IPS DF 19.7 (cell line): ENCODE measurements around the gene SHLD1.
"Not testable (repeated sequence)": the region's sequence is repeated elsewhere in the genome, so short reads cannot be mapped to it uniquely, and the experiment has no call there.

ENCODE experiments used
- DNase-seq: peaks from one replicate; pipeline ENCODE4 v3.0.0-alpha.2; 2013; ENCODE audit warnings: low read depth, low spot score

SHLD1 gene

GRCh38 chr20:5780846-5781217 is 30.6 kb downstream of the SHLD1 start:
- no peak for DNase-seq

- DNase-seq, result not testable (repeated sequence)
Measured at GRCh38 chr20:5781367-5781766, 31.2 kb downstream of the SHLD1 start.

- no peak for DNase-seq
Measured at GRCh38 chr20:5781798-5782750, 31.9 kb downstream of the SHLD1 start.

- DNase-seq, result no peak
Measured at GRCh38 chr20:5784735-5785134, 34.5 kb downstream of the SHLD1 start.

GRCh38 chr20:5785146-5785545 is 34.9 kb downstream of the SHLD1 start:
- no peak for DNase-seq

DNA sequence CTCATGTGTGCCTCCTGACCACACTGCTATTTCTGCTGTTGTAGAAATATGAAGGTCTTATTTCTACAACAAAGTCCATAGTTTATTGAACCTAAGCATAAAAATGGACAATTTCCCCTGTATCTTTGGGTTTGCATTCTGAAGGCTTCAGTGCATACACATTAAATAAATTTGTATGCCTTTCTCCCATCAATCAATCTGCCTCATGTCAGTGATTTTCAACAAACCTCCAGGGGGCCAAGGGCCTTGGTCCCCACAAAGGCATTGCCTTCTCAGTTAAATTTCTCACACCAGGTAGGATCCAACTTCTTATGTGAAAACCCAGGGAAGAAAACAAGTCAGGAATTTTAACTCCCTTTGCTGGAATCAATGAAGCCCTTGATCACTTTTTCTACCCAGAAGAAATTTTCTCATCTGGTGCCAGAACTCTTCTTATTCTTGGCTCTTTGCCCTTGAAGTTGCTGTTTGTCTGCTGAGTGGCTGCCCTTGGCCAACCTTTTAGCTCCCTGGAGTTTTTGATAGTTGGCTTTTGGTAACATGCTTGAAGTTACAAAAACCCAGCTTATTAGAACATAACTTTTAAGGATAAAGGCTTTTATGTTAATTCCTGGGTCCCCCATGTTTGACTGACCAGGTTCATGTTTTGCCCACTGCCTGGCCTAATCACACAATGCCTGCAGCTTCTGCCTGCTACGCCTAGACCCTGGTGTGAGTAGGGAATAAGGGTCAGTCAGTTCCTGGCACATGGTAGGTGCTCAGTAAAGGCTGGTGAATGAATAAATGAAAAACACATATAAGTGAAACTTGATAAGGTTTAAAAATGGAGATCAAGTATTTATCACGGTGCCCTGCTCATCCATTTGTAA is 37.0 kb downstream of the SHLD1 start:
- DNase-seq, result no peak

GRCh38 chr20:5787796-5788165 is 37.6 kb downstream of the SHLD1 start:
- no peak for DNase-seq

DNA sequence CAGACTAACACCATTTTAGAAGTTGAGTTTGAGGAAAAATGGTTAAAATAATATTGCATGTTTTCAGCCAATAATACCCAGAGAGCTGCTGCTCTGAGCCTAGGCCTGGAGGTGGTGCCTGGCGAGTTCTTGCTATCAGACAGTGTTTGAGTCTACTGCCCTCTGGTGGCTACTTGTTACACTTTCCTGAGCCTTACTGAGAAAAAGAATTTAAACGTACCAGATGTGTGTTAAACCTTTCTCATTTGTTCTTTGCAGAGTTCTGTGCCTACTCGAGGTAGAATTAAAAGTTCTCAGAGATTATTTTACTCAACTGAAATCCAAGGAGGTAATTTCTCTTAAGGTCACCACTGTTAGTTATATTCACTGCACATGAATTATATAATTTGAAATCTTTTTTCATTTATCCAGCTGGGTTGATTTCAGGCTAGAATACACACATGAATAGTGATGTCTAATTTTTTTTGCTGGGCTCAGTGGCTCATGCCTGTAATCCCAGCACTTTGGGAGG is 38.2 kb downstream of the SHLD1 start:
- DNase-seq, result peak; percentile 40

DNA sequence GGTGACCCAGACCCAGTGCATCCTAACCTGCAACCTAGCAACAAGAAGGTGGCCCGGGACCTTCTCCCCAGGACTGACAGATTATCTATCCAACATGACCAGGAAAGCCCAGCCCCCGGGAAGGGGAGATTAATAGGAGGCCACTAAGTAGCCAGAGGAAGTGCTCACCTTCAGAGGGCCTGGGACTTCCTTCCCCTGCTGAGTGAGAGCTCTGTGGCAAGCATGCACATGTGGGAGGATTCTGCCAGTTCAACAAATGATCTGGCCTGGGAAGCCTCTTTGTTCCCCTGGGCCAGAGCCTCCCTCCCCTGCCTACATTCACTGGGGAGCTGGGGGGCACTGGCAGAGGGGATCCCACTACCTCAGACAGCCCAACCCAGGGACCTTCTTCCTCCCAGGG is 39.6 kb downstream of the SHLD1 start:
- DNase-seq, result no peak

DNA sequence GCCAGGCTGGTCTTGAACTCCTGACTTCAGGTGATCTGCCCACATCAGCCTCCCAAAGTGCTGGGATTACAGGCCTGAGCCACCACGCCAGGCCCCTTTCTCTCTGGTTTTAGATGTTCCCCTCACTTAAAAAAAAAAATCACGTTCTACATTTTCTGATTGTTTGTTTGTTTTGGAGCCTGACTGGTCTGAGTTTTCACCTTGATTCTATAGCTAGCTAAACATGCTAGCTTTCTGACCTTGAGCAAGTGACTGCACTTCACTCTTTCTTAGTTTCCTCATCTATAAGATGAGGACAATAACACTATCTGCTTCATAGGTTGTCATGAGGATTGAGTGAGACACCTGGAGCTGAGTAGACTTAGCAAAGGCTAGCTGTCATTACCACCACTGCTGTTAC is 43.7 kb downstream of the SHLD1 start:
- no peak for DNase-seq

DNA sequence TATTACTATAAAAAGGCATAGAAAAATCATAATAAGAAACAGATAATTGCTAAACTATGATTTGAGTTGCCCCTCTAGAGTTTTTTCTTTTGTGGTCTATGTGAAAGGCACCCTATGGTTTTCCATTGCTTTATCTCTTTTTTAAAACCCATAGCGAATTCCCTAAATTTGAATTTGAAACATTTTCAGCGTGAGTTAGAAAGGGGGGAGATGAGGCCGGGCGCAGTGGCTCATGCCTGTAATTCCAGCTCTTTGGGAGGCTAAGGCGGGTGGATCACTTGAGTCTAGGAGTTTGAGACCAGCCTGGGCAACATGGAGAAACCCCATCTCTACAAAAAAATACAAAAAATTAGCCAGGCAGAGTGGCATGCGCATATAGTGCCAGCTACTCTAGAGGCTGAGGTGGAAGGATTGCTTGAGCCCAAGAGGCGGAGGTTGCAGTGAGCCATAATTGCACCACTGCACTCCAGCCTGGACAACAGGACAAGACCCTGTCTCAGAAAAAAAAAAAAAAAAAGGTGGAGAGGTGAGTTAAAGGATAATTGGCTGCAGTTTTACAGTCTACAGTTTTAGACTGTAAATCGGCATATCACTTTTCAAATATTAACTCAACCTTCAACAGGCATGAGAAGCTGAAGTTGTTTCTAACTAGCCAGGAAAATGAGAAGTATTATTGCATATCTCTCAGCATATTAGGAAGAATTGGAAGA is 46.3 kb downstream of the SHLD1 start:
- DNase-seq, result no peak

GRCh38 chr20:5797165-5797564 is 47.0 kb downstream of the SHLD1 start:
- DNase-seq, result no peak

GRCh38 chr20:5797843-5798462 is 47.8 kb downstream of the SHLD1 start:
- DNase-seq, result no peak

DNA sequence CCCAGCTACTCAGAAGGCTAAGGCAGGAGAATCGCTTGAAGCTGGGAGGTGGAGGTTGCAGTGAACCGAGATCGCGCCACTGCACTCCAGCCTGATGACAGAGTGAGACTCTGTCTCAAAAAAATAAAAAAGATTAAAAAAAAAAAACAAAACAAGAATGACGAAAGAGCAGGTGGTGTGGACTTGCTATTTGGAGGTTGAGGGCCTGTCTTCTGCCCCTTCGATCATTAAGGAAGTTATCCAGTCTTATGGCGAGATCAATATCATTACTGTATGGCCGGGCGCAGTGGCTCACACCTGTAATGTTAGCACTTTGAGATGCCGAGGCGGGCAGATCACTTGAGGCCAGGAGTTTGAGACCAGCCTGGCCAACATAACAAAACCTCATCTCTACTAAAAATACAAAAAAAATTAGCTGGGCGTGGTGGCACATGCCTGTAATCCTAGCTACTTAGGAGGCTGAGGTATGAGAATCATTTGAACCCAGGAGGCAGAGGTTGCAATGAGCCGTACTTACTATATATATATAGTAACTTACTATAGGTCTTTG is 53.6 kb downstream of the SHLD1 start:
- DNase-seq, result not testable (repeated sequence)

GRCh38 chr20:5806457-5807263 is 56.5 kb downstream of the SHLD1 start:
- DNase-seq, result no peak

- DNase-seq, result no peak
Measured at GRCh38 chr20:5807431-5807830, 57.2 kb downstream of the SHLD1 start.

DNA sequence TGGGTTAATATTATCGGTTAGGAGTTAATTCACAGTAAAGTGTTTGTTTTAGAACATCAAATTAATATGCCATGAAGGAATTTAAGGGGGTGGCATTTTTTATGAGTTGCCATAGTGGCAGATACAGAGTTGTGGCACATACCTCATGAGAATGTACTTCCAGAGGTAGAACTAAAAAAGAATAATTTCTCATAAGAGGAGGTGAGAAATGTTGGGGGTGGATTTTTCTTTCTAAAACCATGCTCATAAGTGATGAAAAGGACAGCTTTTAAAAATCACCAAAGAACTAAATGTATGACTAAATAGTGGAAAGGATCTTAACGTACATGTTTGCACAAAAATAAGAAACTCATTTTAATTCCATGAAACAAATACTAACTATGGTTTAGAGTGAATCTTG is 58.7 kb downstream of the SHLD1 start:
- no peak for DNase-seq

DNA sequence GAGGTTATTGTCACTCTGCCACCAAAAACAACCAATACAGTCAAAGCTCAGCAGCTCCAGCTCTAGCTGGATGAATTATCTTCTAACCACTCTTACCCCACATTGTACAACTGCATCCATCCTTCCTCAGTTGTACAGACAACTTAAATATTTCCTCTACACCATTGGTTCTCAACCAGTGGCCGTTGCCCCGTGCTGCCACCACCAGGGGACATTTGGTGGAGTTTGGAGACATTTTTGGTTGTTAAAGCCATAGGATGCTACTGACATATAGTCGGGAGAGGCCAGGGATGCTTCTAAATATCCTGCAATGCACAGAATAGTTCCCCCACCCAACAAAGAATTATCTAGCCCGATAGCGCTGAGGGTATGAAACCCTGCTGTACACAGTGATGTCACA is 59.3 kb downstream of the SHLD1 start:
- no peak for DNase-seq

DNA sequence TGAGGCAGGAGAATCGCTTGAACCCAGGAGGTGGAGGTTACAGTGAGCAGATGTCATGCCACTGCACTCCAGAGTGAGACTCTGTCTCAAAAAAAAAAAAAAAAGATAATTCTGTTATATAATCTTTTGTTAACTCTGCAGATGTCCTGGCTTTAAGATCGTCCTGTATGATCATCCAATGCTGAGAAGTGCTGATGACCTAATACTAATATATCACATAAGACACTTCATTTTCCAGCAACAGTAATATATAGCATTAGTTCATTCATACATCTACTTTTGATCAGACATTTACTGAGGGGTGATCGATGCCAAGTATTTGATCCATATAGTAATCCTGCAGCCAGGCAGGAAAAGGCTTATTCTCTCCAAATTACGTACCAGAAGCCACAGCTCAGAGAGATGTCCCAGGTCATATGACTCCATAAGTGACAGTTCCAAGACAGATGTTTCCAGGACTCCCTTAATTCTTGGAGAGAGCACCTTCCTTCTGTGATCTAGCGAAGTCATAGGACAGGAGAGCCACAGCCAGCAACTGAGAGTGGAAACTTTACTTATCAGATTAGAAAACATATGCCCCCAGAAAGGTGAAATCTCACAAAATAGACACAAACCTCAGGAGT is 60.7 kb downstream of the SHLD1 start:
- no peak for DNase-seq

DNA sequence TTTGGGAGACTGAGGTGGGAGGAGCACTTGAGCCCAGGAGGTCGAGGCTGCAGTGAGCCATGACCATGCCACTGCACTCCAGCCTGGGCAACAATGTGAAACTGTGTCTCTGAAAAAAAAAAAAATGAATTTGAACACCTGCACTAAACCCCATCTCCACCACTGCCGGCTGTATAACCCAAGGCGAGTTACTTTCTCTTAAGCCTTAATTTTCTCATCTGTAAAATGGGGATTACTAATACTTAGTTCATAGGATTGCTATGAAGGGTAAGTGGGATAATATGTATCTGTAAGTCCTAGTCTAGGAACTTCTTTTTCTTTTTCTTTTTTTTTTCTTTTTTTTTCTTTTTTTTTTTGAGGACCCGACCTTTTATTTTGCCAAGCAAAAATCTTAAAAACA is 61.5 kb downstream of the SHLD1 start:
- no peak for DNase-seq
